Measurements from ENCODE around the gene GPR146.

GPR146 gene

DNA sequence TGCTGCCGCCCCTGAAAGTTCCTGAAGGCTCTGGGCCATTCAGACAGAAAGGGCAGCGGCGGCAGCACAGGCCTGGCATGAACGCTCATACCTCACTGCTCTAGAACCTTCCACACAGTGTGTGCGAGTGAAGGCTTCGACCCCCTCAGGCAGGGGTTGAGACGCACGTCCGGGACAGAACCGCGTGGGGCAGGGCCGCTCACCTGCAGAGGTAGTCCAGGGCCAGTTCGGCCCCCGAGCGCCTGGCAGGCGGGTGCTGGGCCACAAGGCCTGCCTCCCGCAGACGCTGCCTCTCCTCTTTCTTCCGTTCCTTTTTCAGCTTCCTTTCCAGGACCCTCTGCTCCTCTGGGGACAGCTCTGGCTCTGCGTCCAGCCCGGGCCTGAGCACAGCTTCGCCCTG is 34.6 kb upstream of the GPR146 start:
- Histone ChIP-seq H4K91ac (ENCODE audit: low read depth, low read length, poor library complexity) (no peak overlapping the region), H3K4me1 (ENCODE audit: control insufficient read depth in 2 of 2, insufficient read depth in 1 of 2, low read depth in 1 of 2, low read length in 2 of 2) (peaks cover 0 to 2% of the 10 kb centered on the region in 2 donors), H2BK120ac (ENCODE audit: low read depth, low read length) (no peak overlapping the region), H2BK12ac (ENCODE audit: low read length) (no peak overlapping the region), H3K14ac (ENCODE audit: low read length) (no peak overlapping the region), H3K23ac (ENCODE audit: low read depth, low read length, poor library complexity) (peak overlapping the region; percentile 57), H3K9ac (ENCODE audit: low read depth, low read length, poor library complexity) (no peak overlapping the region), H2AK5ac (ENCODE audit: low read depth, low read length) (no peak overlapping the region), H2BK15ac (ENCODE audit: low read length) (no peak overlapping the region), H3K4ac (ENCODE audit: low read length) (no peak overlapping the region), H2AFZ (ENCODE audit: low read length) (no peak overlapping the region), H3K27ac (replicated peaks; ENCODE audit: low read length) (no peak overlapping the region), H3K9me3 (replicated peaks in 1 of 2; ENCODE audit: control insufficient read depth in 2 of 2, insufficient read depth in 1 of 2, low read depth in 1 of 2, low read length in 2 of 2) (peaks cover 0 to 3% of the 10 kb centered on the region in 2 donors), H3K36me3 (replicated peaks in 1 of 2; ENCODE audit: control insufficient read depth in 2 of 2, insufficient read depth in 2 of 2, low read length in 2 of 2) (peaks cover 21 to 48% of the 10 kb centered on the region in 2 donors), H3K4me2 (ENCODE audit: insufficient read depth, low read length, poor library complexity, severe bottlenecking) (no peak overlapping the region), H2BK5ac (ENCODE audit: low read length) (no peak overlapping the region), H3K79me1 (ENCODE audit: low read depth, low read length) (peaks cover 37% of the 10 kb centered on the region), H4K8ac (ENCODE audit: low read depth, low read length) (no peak overlapping the region), H3K18ac (ENCODE audit: low read length) (no peak overlapping the region), H3K4me3 (ENCODE audit: low read length in 2 of 2) (no peak overlapping the region), H3K27me3 (ENCODE audit: control insufficient read depth in 3 of 3, insufficient read depth in 3 of 3, low read depth in 1 of 3, low read length in 3 of 3) (no peaks in the 10 kb centered on the region)
- no peak for DNase-seq (ENCODE audit: low spot score)
- WGBS, 2 donors (ENCODE audit: extremely low coverage in 2 of 2, insufficient read length in 2 of 2, insufficient replicate concordance in 1 of 2): no CpG with 5 or more reads among the region's 22 CpGs

- H3K18ac ChIP-seq (ENCODE audit: low read length): no peak overlapping the region
Measured at GRCh38 chr7:1010226-1010625, 34.1 kb upstream of the GPR146 start.

DNA sequence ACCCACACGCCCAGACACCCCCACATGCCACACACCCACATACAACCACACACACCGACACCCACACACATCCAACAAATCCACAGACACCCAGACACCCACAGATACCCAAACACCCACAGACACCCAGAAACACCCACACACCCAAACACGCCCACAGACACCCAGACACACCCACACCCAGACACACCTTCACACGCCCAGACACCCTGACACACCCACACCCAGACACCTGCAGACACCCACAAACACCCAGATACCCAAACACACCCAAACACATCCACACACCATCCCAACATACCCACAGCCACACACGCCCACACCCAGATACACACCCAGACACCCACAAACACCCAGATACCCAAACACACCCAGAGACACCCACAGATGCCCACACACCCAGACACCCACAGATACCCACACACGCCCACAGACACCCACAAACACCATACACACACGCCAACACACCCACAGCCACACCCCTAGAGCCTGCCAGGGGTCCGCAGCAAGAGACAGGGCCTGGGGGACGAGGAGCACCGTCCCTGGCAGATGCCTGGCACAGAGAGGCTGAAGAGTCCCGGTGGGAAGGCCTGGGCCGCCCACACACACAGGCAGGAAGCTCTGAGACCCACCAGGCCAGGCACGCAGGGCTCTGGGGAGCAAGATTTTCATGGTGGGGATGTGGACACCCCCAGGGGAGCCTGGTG is 32.9 kb upstream of the GPR146 start:
- no peak overlapping the region for H3K4ac ChIP-seq (ENCODE audit: low read length)
- H2BK120ac ChIP-seq (ENCODE audit: low read depth, low read length): no peak overlapping the region
- peak overlapping the region; percentile 53 for H2BK5ac ChIP-seq (ENCODE audit: low read length)
- DNase-seq (ENCODE audit: low spot score): no peak
- no peak overlapping the region for H2BK15ac ChIP-seq (ENCODE audit: low read length)
- H2BK12ac ChIP-seq (ENCODE audit: low read length): no peak overlapping the region
- no peak overlapping the region for H3K23ac ChIP-seq (ENCODE audit: low read depth, low read length, poor library complexity)
- 100% methylated on average over 2 of the region's 13 CpGs; no CpG with 5 or more reads in 1 of the 2 donors for WGBS, 2 donors (ENCODE audit: extremely low coverage in 2 of 2, insufficient read length in 2 of 2, insufficient replicate concordance in 1 of 2)
- peaks cover 0 to 4% of the 10 kb centered on the region in 2 donors for H3K9me3 ChIP-seq (replicated peaks in 1 of 2; ENCODE audit: control insufficient read depth in 2 of 2, insufficient read depth in 1 of 2, low read depth in 1 of 2, low read length in 2 of 2)
- peaks cover 42% of the 10 kb centered on the region for H3K79me1 ChIP-seq (ENCODE audit: low read depth, low read length)
- no peak overlapping the region for H3K9ac ChIP-seq (ENCODE audit: low read depth, low read length, poor library complexity)
- no peak overlapping the region for H3K27ac ChIP-seq (replicated peaks; ENCODE audit: low read length)
- H4K91ac ChIP-seq (ENCODE audit: low read depth, low read length, poor library complexity): no peak overlapping the region
- peak overlapping the region; percentile 71 for H3K14ac ChIP-seq (ENCODE audit: low read length)
- no peak overlapping the region for H2AK5ac ChIP-seq (ENCODE audit: low read depth, low read length)
- H3K18ac ChIP-seq (ENCODE audit: low read length): no peak overlapping the region
- no peak overlapping the region for H4K8ac ChIP-seq (ENCODE audit: low read depth, low read length)
- H3K4me2 ChIP-seq (ENCODE audit: insufficient read depth, low read length, poor library complexity, severe bottlenecking): no peak overlapping the region
- H3K27me3 ChIP-seq (ENCODE audit: control insufficient read depth in 3 of 3, insufficient read depth in 3 of 3, low read depth in 1 of 3, low read length in 3 of 3): no peaks in the 10 kb centered on the region
- peaks cover 21 to 43% of the 10 kb centered on the region in 2 donors for H3K36me3 ChIP-seq (replicated peaks in 1 of 2; ENCODE audit: control insufficient read depth in 2 of 2, insufficient read depth in 2 of 2, low read length in 2 of 2)
- no peak overlapping the region for H2AFZ ChIP-seq (ENCODE audit: low read length)
- no peak overlapping the region for H3K4me3 ChIP-seq (ENCODE audit: low read length in 2 of 2)
- peaks cover 4 to 10% of the 10 kb centered on the region in 2 donors for H3K4me1 ChIP-seq (ENCODE audit: control insufficient read depth in 2 of 2, insufficient read depth in 1 of 2, low read depth in 1 of 2, low read length in 2 of 2)

More at GRCh38 chr7:1010226-1010625, 34.1 kb upstream of the GPR146 start:
- no peak overlapping the region for H2BK120ac ChIP-seq (ENCODE audit: low read depth, low read length)
- peaks cover 0 to 3% of the 10 kb centered on the region in 2 donors for H3K4me1 ChIP-seq (ENCODE audit: control insufficient read depth in 2 of 2, insufficient read depth in 1 of 2, low read depth in 1 of 2, low read length in 2 of 2)
- H3K4me2 ChIP-seq (ENCODE audit: insufficient read depth, low read length, poor library complexity, severe bottlenecking): no peak overlapping the region
- no peak overlapping the region for H3K27ac ChIP-seq (replicated peaks; ENCODE audit: low read length)
- H2BK12ac ChIP-seq (ENCODE audit: low read length): no peak overlapping the region
- peak overlapping the region; percentile 57 for H3K23ac ChIP-seq (ENCODE audit: low read depth, low read length, poor library complexity)
- no peak overlapping the region for H2BK15ac ChIP-seq (ENCODE audit: low read length)
- no peak overlapping the region for H2BK5ac ChIP-seq (ENCODE audit: low read length)
- DNase-seq (ENCODE audit: low spot score): no peak
- no peak overlapping the region for H3K4ac ChIP-seq (ENCODE audit: low read length)
- no peak overlapping the region for H2AFZ ChIP-seq (ENCODE audit: low read length)
- H3K14ac ChIP-seq (ENCODE audit: low read length): no peak overlapping the region
- WGBS, 2 donors (ENCODE audit: extremely low coverage in 2 of 2, insufficient read length in 2 of 2, insufficient replicate concordance in 1 of 2): no CpG with 5 or more reads among the region's 13 CpGs
- peaks cover 21 to 48% of the 10 kb centered on the region in 2 donors for H3K36me3 ChIP-seq (replicated peaks in 1 of 2; ENCODE audit: control insufficient read depth in 2 of 2, insufficient read depth in 2 of 2, low read length in 2 of 2)
- H3K79me1 ChIP-seq (ENCODE audit: low read depth, low read length): peaks cover 37% of the 10 kb centered on the region
- no peak overlapping the region for H3K9ac ChIP-seq (ENCODE audit: low read depth, low read length, poor library complexity)
- no peaks in the 10 kb centered on the region for H3K27me3 ChIP-seq (ENCODE audit: control insufficient read depth in 3 of 3, insufficient read depth in 3 of 3, low read depth in 1 of 3, low read length in 3 of 3)
- peaks cover 0 to 4% of the 10 kb centered on the region in 2 donors for H3K9me3 ChIP-seq (replicated peaks in 1 of 2; ENCODE audit: control insufficient read depth in 2 of 2, insufficient read depth in 1 of 2, low read depth in 1 of 2, low read length in 2 of 2)
- H4K91ac ChIP-seq (ENCODE audit: low read depth, low read length, poor library complexity): no peak overlapping the region
- no peak overlapping the region for H2AK5ac ChIP-seq (ENCODE audit: low read depth, low read length)
- H3K4me3 ChIP-seq (ENCODE audit: low read length in 2 of 2): no peak overlapping the region
- no peak overlapping the region for H4K8ac ChIP-seq (ENCODE audit: low read depth, low read length)

DNA sequence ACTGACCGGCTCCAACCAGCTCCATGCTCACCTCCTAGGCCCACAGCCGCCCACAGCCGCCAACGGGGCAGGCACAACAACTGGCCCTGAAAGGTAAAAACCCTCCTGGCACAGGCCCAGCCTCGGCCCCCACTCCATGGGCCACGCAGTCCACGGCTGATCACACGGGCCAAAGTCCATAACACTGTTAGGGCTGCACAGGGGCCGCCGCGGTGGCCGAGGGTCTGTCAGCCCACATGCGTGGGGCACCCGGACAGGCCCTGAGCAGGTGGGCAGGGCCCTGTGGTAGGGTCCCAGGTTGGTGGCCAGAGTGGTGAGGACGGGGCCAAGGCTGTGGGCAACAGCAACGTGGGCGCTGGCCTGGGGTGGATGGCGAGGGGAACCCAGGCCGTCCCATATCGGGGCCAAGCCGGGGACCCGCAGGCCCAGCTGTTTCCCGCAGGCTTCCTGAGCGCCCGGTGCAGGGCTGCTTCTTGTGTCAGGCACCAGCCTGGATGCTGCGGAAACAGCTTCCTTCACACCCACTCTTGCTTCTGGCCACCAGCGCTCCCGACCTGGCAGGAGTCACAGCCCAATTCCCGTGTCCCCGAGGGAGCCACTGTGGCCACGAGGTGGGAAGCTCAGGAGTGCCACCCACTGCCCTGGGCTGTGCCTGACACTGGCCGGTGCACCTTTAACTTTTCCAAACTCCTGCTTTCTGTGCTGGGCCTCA is 32.2 kb upstream of the GPR146 start:
- no peak overlapping the region for H2BK120ac ChIP-seq (ENCODE audit: low read depth, low read length)
- H4K8ac ChIP-seq (ENCODE audit: low read depth, low read length): peak overlapping the region; percentile 17
- H2BK5ac ChIP-seq (ENCODE audit: low read length): peak overlapping the region; percentile 53
- H3K9me3 ChIP-seq (replicated peaks in 1 of 2; ENCODE audit: control insufficient read depth in 2 of 2, insufficient read depth in 1 of 2, low read depth in 1 of 2, low read length in 2 of 2): peaks cover 0 to 4% of the 10 kb centered on the region in 2 donors
- peak overlapping the region; percentile 21 for H3K9ac ChIP-seq (ENCODE audit: low read depth, low read length, poor library complexity)
- H3K27me3 ChIP-seq (ENCODE audit: control insufficient read depth in 3 of 3, insufficient read depth in 3 of 3, low read depth in 1 of 3, low read length in 3 of 3): no peaks in the 10 kb centered on the region
- H4K91ac ChIP-seq (ENCODE audit: low read depth, low read length, poor library complexity): no peak overlapping the region
- WGBS, 2 donors (ENCODE audit: extremely low coverage in 2 of 2, insufficient read length in 2 of 2, insufficient replicate concordance in 1 of 2): no CpG with 5 or more reads among the region's 32 CpGs
- H2BK15ac ChIP-seq (ENCODE audit: low read length): no peak overlapping the region
- H3K36me3 ChIP-seq (replicated peaks in 1 of 2; ENCODE audit: control insufficient read depth in 2 of 2, insufficient read depth in 2 of 2, low read length in 2 of 2): peaks cover 21 to 36% of the 10 kb centered on the region in 2 donors
- H3K23ac ChIP-seq (ENCODE audit: low read depth, low read length, poor library complexity): no peak overlapping the region
- peaks cover 48% of the 10 kb centered on the region for H3K79me1 ChIP-seq (ENCODE audit: low read depth, low read length)
- no peak overlapping the region for H2AK5ac ChIP-seq (ENCODE audit: low read depth, low read length)
- H2BK12ac ChIP-seq (ENCODE audit: low read length): peak overlapping the region; percentile 22
- no peak overlapping the region for H3K27ac ChIP-seq (replicated peaks; ENCODE audit: low read length)
- H3K4ac ChIP-seq (ENCODE audit: low read length): no peak overlapping the region
- no peak for DNase-seq (ENCODE audit: low spot score)
- H3K4me2 ChIP-seq (ENCODE audit: insufficient read depth, low read length, poor library complexity, severe bottlenecking): no peak overlapping the region
- peaks cover 4 to 10% of the 10 kb centered on the region in 2 donors for H3K4me1 ChIP-seq (ENCODE audit: control insufficient read depth in 2 of 2, insufficient read depth in 1 of 2, low read depth in 1 of 2, low read length in 2 of 2)
- H3K14ac ChIP-seq (ENCODE audit: low read length): no peak overlapping the region
- H2AFZ ChIP-seq (ENCODE audit: low read length): no peak overlapping the region
- H3K4me3 ChIP-seq (ENCODE audit: low read length in 2 of 2): no peak overlapping the region
- H3K18ac ChIP-seq (ENCODE audit: low read length): no peak overlapping the region
